ENCODE data around the gene TMEM150C.

DNA sequence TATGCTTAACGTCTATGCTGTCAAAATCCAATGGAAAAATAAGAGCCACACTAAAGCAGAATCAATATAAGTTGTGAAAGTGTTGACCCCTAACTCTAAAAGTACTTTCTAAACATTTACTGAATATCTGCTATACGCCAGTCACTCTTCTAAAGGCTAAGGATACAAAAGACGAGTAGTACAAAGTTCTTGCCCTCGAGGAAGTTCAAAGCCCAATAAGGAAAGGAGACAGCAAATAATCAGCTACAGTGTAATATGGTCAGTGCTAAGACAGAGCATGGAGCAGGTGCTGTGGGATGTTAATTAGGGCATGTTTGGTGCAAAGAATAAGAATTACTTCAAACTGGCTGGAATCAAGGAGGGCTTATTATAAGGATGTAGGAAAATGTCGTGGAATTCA lies 31.6 kb upstream of the TMEM150C start:
- TF ChIP-seq, protein P1, sequence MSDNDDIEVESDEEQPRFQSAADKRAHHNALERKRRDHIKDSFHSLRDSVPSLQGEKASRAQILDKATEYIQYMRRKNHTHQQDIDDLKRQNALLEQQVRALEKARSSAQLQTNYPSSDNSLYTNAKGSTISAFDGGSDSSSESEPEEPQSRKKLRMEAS (IDR thresholded peaks at IDR 0.05): no peak
- TF ChIP-seq, protein P2, sequence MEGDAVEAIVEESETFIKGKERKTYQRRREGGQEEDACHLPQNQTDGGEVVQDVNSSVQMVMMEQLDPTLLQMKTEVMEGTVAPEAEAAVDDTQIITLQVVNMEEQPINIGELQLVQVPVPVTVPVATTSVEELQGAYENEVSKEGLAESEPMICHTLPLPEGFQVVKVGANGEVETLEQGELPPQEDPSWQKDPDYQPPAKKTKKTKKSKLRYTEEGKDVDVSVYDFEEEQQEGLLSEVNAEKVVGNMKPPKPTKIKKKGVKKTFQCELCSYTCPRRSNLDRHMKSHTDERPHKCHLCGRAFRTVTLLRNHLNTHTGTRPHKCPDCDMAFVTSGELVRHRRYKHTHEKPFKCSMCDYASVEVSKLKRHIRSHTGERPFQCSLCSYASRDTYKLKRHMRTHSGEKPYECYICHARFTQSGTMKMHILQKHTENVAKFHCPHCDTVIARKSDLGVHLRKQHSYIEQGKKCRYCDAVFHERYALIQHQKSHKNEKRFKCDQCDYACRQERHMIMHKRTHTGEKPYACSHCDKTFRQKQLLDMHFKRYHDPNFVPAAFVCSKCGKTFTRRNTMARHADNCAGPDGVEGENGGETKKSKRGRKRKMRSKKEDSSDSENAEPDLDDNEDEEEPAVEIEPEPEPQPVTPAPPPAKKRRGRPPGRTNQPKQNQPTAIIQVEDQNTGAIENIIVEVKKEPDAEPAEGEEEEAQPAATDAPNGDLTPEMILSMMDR (IDR thresholded peaks at IDR 0.05): no peak
- no peak for TF ChIP-seq SMC3 (IDR thresholded peaks at IDR 0.05)
- no peak for TF ChIP-seq RFX5 (IDR thresholded peaks at IDR 0.05)
- TF ChIP-seq EP300 (IDR thresholded peaks at IDR 0.05): no peak
- TF ChIP-seq RAD21 (conservative IDR thresholded peaks at IDR 0.05 in 1 of 2, IDR thresholded peaks at IDR 0.05 in 1 of 2): no peak
- TF ChIP-seq, protein P3, sequence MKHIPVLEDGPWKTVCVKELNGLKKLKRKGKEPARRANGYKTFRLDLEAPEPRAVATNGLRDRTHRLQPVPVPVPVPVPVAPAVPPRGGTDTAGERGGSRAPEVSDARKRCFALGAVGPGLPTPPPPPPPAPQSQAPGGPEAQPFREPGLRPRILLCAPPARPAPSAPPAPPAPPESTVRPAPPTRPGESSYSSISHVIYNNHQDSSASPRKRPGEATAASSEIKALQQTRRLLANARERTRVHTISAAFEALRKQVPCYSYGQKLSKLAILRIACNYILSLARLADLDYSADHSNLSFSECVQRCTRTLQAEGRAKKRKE (CRISPR knock-in tag; IDR thresholded peaks at IDR 0.05; ENCODE audit: low read depth): no peak

Measured in A549 (cell line).